ENCODE results near the gene TMEM87B.

TMEM87B gene

DNA sequence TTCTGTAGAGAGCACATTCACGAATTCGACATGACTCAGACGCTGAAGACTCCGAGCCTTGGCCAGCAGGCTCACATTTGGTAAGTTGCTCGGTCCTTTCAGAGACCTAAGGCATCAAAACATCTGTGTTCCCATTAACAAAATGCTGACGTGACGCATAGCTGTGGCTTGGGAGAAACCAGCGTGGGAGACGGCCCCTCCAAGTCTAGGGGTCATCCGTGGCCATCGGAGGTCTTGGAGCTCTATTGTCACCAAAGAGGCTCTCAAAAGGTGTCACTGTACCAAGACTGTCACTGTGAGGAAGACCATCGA lies 98.1 kb downstream of the TMEM87B start:
- DNase-seq = no peak

DNA sequence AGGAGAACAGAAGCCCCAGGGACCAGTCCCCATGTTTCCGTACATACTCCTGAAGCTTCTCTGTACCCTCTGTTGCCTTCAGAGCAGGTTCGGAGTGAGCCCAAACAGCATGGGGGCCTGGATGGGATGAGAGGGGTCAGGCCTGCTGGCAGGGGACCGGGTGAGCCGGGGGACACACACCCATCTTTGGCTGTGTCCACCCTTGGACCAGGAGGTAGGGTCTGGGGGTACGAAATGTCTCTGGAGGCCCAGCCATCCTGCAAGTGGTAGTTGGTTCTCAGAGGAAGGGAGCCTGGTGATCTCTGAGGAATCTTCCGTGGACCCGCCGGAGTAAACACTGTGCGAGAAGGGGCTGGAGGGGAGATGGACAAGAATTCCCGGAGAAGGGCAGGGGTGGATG lies 98.4 kb downstream of the TMEM87B start:
- DNase-seq = no peak

DNA sequence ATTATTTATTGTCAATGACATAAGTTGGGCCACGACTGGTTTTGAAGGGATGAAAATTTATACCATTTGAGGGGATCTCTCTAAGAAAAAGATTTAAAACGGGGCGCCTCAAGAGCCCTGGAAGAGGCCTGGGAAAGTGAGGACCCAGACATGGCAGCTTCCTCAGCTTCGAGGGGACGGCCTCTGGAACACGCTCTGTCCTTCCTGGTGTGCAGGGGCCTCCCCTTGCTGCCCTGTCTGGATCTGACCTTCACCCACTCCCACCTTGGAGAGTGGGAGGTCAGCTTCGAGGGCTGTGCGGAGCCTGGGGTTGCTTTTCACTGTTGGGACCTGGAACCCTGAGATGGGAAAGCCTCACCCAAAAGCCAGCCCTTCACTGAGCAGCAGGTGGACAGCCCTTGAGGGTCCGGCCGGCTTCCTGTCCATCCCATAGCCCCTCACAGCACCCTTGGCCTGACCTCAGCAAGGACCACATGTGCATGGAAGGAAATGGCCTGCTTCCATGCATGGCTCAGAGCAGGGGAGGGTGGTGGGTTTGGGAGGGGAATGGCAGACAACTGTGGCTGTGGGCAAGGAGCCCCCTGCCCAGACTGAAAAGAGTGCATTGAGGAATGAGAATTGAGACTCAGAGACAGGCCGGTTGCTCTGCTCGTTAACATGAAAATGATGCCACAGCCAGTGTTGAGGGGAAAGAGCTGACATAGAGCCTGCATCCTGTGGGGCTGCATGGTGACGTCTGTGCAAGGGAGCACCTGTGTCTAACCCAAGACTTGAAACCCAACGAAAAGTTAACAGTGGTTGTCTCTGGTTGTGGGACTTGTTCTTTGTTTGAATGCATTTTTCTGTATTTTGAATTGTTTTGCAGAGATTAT lies 99.4 kb downstream of the TMEM87B start:
- no peak for DNase-seq

DNA sequence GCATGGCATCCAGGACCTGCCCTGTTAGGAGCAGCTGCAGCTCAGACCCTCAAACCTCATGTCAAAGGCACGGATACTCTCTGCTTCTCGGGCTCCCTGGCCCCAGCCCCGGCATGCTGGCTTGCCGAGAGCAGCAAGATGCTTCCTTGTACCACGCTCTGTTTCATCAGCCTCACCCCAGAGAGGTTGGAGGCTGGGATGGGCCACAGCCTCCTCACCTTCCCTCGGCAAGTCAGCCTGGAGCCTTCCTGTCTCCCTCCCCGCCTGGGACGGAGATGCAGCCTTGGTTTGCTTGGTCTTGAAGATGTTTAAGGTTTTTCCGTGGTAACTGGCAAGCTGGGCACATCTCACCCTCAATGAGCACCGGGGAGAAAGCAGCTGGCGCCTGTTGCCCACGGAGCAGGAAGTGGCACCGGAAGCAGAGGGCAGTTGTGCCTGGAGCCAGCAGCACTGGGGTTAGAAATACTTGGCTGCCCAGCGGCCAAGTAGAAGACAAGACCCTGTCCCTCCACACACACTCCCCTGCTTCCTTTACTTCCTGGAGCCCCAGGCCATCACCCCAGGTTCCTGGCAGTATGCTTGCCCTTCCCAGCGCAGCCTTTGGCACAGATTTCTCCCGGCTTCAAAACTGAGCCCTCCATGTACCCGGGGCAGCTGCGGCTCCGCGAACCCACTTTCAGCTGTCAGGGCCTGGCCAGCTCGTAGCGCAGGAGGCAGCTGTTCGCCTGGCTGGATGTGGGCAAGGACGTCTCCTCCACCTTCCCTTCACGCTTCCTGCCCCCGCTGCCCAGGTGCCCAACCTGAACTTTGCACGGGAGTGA lies 100.5 kb downstream of the TMEM87B start:
- no peak for DNase-seq

DNA sequence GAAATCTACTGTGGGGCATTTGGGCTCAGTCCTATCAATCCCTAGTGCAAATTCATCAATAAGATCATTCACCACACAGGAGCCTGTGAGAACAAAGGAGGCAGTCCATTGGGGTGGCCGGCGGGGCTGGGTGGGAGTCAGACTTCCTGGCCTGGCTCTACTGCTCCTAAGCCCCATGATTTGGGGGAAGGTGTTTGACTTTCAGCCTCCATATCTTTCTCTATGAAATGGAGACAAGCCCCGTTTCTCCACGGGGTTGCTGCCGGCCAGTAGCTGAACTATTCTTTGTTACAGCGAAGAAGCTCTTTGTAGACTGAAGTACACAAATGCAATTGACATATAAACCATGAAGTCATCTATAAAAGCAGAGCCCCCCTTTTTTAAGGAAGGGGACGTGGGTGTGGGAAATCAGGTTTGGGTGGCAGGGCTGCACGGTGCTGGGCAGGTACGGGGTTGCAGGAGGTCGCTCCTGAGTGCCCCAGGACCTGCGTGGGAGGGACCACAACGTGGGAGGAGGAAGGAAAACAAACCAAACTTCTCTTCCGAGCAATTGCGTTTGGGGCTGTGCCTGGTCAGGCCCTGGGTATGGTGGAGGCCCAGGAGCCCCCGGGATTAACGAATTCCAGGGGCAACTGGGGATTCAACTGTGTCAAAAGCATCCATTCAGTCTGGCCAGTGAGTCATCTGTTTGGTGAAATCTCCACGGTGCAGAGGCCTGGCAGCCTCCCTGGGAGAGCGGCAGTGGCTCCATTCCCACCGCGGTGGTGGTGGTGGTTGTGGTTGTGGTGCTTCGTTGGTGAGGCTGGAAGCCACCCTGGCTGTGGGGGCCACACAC lies 101.3 kb downstream of the TMEM87B start:
- peak; percentile 81 for DNase-seq

DNA sequence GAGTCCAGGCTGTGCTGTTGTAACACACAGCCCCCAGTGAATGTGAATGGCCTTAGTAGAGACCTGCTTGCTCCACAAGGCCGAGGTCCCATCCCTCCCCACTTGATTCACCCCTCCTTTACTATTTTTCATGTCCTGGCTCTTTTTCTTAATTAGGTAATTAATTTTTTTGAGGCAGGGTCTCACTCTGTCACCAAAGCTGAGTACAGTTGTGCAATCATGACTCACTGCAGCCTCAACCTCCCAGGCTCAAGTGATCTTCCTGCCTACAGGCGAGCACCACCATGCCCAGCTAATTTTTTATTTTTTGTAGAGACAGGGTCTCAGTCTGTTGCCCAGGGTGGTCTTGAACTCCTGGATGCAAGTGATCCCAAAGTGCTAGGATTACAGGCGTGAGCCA lies 102.4 kb downstream of the TMEM87B start:
- DNase-seq = no peak

DNA sequence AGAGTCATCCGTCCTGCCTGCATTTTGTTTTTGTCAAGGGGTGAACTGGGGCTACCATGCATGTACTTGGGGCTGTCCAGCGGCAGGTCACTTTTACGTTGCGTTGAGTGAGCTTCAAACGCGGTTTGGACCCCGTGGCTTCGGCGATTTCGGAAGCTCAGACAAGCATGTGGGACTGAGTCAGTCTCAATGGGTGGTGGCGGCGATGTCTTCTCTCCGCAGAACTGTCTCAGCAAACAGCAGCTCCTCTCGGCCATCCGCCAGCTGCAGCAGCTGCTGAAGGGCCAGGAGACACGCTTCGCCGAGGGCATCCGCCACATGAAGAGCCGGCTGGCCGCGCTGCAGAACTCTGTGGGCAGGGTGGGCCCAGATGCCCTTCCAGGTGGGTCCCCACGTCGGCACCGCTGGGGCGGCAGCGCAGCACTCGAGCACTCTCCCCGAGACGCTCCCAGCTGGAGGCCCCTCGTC lies 104.4 kb downstream of the TMEM87B start:
- no peak for DNase-seq

DNA sequence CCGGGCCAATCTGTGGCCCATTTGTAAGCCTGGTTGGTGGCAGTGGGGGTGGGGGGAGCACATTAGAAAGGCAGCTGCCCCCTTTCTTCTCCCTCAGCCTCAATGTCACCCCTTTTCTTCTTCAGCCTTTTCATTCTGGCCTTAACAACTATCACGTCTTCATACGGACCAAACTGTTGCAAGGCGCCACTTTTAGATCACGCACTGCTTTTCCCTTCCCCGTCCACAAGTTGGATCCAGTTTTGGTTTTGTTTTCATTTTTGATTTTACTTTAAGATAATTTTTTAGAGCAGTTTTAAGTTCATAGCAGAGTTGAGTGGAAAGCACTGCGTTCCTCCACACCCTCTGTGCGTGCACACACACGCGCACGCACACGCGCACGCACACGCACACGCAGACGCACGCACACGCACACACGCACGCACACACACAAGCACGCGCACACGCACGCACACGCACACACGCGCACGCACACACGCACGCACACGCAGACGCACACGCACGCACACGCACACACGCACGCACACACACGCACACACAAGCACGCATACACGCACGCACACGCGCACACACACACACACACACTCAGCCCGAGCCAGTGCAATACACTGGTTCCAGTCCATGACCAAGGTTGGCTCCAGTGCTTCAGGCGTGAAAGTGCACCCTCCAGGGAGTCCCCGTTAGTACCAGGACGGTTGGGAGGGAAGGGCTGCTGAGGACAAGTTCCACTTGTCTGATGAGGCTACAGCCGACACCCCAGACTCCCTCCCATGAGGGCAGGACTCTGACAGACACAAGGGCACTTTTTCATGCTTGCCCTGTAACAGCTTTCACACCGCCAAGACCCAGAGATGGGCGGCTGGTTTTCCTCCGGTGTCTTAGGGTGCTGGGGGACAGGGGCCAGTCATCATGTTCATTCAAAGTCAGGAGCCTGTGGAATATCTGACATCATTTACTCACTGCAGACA lies 105.5 kb downstream of the TMEM87B start:
- no peak for DNase-seq

DNA sequence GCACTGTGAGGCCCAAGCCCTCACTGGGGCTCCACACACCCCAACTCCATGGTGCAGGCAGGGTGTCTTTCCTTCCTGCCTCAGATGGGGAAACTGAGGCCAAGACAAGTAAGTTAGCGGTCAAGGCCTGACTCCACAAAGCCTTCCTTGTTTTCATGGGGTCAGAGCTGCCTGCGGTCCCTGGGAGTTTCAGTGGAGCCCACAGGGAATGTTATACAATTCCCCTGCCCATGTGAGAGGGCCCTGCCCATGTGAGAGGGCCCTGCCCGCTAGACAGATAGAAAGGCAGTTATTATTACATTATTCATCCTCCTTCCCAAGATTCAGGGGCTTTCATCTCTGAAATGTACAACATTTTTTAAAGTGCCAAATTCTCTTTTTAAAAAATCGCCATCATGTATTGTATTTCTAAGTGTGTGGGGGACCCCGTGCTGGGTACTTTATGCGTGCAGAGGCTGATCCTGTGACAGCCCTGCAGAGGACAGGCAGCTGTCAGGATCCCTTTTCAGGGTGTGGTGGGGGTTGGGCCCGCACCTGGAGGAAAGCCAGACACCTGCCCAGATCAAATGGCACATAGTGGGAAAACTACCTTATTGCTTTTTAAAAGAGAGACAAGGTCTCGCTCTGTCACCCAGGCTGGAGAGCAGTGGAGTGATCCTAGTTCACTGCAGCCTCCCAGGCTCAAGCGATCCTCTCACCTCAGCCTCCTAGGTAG lies 106.5 kb downstream of the TMEM87B start:
- DNase-seq = no peak

DNA sequence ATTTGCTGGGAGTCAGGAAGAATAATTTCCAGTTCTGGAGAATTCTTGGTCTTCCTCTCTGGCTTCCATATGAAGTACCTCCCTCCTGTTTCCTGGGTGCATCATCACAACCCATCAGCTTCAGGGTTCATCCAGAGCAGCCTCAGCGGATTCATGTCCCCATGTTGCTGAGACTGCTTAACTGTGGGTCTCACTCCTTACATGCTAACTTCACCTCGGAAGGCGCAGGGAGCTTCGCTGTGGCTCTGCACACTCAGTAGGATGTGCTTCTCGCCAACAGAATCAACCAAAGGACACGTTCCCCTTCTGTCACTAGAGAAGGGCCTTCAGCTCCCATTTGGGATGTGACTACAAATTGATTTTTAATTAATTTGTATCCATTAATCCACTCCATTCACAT lies 107.3 kb downstream of the TMEM87B start:
- no peak for DNase-seq

DNA sequence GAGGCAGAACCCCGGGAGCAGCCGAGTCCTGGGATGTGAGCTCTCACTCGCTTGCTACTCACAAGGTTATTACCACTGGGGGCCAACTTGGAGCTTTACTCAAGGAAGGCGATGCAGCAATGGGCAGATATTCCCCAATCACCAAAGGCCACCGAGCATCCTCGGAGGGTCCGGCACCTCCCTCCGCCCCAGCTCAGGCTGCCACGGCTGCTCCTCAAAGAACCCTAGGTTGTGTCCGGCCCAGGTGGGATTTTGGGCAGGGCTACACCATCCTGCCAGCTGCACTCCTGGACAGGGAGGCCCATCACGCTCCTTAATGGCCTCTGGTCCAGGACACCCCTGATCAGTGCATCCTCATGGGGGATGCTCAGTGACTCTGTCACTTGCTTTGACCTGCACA lies 107.9 kb downstream of the TMEM87B start:
- DNase-seq = no peak

DNA sequence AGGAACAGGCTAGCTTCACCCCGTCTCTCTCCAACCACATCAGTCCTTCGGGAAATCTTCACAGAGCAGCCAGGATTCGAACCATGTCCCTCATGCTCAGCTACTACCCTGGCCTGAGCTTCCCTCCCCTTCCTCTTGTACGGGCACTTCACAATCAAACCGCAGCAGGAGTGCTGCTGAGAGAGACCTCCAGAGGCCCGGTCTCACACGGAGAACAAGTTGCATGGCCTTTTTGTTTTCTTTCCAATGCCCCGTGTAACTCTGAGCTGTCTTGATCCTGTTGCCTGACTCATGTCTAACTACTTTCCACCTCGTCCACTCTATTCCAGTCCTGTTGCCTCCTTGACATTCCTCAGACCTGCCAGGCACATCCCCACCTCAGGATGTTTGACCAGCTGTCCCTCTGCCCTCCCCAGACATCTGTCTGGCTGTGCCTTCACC lies 108.5 kb downstream of the TMEM87B start:
- no peak for DNase-seq

DNA sequence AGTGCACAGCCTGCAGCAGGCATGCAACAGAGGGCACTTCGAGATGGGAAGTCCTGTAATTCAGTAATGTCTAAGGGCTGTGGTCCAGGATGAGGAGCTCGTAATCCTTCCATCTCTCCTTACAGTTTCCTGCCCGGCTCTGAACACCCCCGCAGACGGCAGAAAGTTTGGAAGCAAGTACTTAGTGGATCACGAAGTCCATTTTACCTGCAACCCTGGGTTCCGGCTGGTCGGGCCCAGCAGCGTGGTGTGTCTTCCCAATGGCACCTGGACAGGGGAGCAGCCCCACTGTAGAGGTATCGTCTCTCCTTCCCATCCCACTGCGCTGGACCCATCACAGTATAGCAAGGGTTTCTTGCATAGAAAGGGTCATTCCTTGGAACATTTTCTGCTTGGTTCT lies 109.8 kb downstream of the TMEM87B start:
- DNase-seq = no peak

DNA sequence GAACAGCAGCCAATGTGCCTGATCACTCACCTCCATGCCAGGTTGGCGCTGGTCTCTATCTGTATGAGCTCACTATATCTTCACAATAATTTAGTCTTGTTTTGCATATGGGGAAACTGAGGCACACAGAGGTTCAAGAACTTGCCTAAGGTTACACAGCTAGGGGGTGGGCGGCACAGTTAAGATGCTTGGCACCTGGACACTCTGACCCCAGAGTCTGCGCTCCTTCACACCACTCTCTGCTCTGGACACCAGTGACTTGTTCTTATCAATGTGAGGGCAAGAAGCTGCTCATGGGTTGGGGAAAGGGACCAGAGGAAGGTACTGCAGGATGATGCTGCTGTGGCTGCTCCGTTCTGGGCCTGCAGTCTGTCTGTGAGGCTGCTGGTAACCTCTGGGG lies 110.2 kb downstream of the TMEM87B start:
- no peak for DNase-seq

DNA sequence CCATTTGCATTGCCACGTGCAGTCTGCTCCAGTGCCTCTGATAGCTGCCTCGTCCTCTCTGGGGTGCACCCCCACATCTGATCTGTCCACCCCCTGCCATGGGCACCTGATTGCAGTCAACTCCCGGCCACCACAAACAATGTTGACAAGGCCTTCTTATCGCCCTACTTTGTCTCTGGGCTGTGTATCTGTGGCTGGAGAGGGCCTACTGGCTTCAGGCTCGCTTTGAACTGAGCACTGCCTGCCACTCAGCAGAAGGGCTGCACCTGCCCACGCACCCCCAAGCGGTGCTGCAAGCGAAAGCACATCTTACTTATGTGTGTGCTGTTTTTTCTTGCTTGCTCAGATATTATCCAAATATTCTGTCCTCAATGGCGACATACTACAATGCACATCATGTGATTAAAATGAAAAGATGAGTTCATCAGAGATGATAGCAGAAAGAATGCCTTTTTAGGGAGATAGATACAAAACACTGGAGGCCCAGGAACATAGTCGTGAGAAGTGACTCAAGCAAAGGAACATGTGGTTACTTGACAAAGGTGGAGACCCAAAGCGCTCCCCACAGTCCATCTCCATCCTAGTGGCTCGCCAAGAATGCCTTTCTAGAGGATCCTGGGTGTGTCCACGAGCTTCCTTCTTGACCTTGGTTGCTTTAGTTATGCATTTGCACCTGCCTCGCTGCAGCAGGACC lies 111.9 kb downstream of the TMEM87B start:
- DNase-seq = no peak

DNA sequence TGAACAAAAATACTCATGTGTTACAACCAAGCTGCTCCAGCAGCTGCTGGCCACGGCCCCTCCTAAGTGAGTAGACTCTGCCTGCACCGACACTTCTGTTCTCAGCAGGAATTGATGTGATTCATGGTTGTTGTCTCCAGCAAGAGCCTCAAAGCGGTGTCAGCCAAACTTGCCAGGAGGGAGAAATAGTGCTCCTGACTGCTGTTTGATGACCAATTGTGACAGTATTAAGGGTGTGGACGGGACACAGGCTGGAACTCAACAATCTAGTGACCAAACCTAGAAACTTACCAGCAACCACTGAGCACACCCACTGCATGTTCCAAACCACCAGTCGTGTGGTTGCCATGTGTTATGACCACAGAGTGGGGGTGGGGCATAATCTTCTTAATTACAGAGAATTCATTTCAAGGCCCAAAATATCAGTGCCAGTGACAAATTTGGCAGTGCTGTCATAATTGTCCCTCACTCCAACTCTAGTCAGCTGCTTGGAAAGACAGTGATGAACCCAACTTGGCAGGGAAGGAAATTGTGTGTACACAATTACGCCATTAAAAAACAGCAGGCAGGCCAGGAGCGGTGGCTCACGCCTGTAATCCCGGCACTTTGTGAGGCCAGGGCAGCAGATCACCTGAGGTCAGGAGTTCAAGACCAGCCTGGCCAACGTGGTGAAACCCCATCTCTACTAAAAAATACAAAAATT lies 113.5 kb downstream of the TMEM87B start:
- DNase-seq = no peak

Measured in islet precursor cell (in vitro differentiated cells).